ENCODE data around the gene SDR42E1. TPM values are rescaled to one million over a fixed set of nuclear protein-coding genes. Genes with fewer than 3 reads are reported as not detected.

The SDR42E1 gene
- total RNA-seq, 1 experiment from 2014 or later = 17.4 TPM

- Histone ChIP-seq H3K36me3 (ENCODE audit: control insufficient read depth in 1 of 2, insufficient read depth in 2 of 2, low read length in 2 of 2) (no peaks in the 10 kb centered on the region), H4K20me1 (ENCODE audit: insufficient read depth) (no peaks in the 10 kb centered on the region), H3K9me2 (ENCODE audit: insufficient read depth) (no peaks in the 10 kb centered on the region), H3K9ac (ENCODE audit: low read length) (no peak overlapping the region), H3K4me1 (ENCODE audit: control insufficient read depth in 1 of 2, insufficient read depth in 2 of 2, low read length in 2 of 2) (peaks cover 0 to 15% of the 10 kb centered on the region in 2 experiments; a peak in 2 of 4 replicates), H3K4me3 (replicated peaks in 1 of 2; ENCODE audit: low read depth in 1 of 2, low read length in 2 of 2) (no peak overlapping the region), H3K79me2 (ENCODE audit: insufficient read depth, low read length) (no peaks in the 10 kb centered on the region), H3K27me3 (ENCODE audit: insufficient read depth, low read length) (peaks cover 31% of the 10 kb centered on the region), H3K9me3 (ENCODE audit: control insufficient read depth in 1 of 2, insufficient read depth in 1 of 2, low read depth in 1 of 2, low read length in 2 of 2) (no peaks in the 10 kb centered on the region), H3K27ac (ENCODE audit: low read depth, low read length) (no peak overlapping the region), H3K4me2 (ENCODE audit: low read length) (no peak overlapping the region), H2AFZ (ENCODE audit: low read depth, low read length, poor library complexity, severe bottlenecking) (no peak overlapping the region)
- CTCF ChIA-PET = interaction anchor here (1.0 to 1.8 kb wide), 3 partner anchors 17 to 196 kb away, joined by 3 to 6 read pairs (median 5); no protein-coding TSS in a partner anchor
- POLR2A ChIA-PET = no interaction called here
- RAD21 ChIA-PET (ENCODE audit: low non-redundant PET in 1 of 2, low total read pairs in 2 of 2, uncharacterized antibody in 2 of 2, unreplicated experiment in 2 of 2) = no interaction called here
- intact Hi-C loops (cut with micrococcal nuclease) = loop anchor here (5.0 kb wide), 1 partner anchor 424 kb away; no protein-coding TSS in a partner anchor
- ATAC-seq (no peak), DNase-seq (ENCODE audit: low read depth, low spot score) (no peak)
- TF ChIP-seq ZFX (IDR thresholded peaks at IDR 0.05) (no peak), ZBTB33 (IDR thresholded peaks at IDR 0.05; ENCODE audit: extremely low read depth, insufficient replicate concordance, low read length) (no peak), FOSL1 (IDR thresholded peaks at IDR 0.05; ENCODE audit: low read depth) (no peak)
- BruUV-seq (replicated peaks) = no TSS peak
Observed at GRCh38 chr16:82033683-82034300, 22.5 kb upstream of the SDR42E1 start.

- H3K79me2 ChIP-seq (ENCODE audit: insufficient read depth, low read length) = no peaks in the 10 kb centered on the region
- peaks cover 26% of the 10 kb centered on the region for H3K27me3 ChIP-seq (ENCODE audit: insufficient read depth, low read length)
- POLR2A ChIA-PET = no interaction called here
- H3K4me1 ChIP-seq (ENCODE audit: control insufficient read depth in 1 of 2, insufficient read depth in 2 of 2, low read length in 2 of 2) = peaks cover 0 to 15% of the 10 kb centered on the region in 2 experiments; a peak in 2 of 4 replicates
- no peak overlapping the region for H2AFZ ChIP-seq (ENCODE audit: low read depth, low read length, poor library complexity, severe bottlenecking)
- no peaks in the 10 kb centered on the region for H3K36me3 ChIP-seq (ENCODE audit: control insufficient read depth in 1 of 2, insufficient read depth in 2 of 2, low read length in 2 of 2)
- DNase-seq (ENCODE audit: low read depth, low spot score) = no peak
- H4K20me1 ChIP-seq (ENCODE audit: insufficient read depth) = no peaks in the 10 kb centered on the region
- H3K27ac ChIP-seq (ENCODE audit: low read depth, low read length) = no peak overlapping the region
- H3K9me3 ChIP-seq (ENCODE audit: control insufficient read depth in 1 of 2, insufficient read depth in 1 of 2, low read depth in 1 of 2, low read length in 2 of 2) = no peaks in the 10 kb centered on the region
- RAD21 ChIA-PET (ENCODE audit: low non-redundant PET in 1 of 2, low total read pairs in 2 of 2, uncharacterized antibody in 2 of 2, unreplicated experiment in 2 of 2) = no interaction called here
- H3K4me2 ChIP-seq (ENCODE audit: low read length) = no peak overlapping the region
- intact Hi-C loops (cut with micrococcal nuclease) = loop anchor here (5.0 kb wide), 1 partner anchor 424 kb away; no protein-coding TSS in a partner anchor
- no peaks in the 10 kb centered on the region for H3K9me2 ChIP-seq (ENCODE audit: insufficient read depth)
- no peak for ATAC-seq
- H3K4me3 ChIP-seq (replicated peaks in 1 of 2; ENCODE audit: low read depth in 1 of 2, low read length in 2 of 2) = no peak overlapping the region
- TF ChIP-seq CTCF (IDR thresholded peaks at IDR 0.05 in 2 of 3, conservative IDR thresholded peaks at IDR 0.05 in 1 of 3; ENCODE audit: borderline replicate concordance in 1 of 3, insufficient read depth in 1 of 3, low read depth in 2 of 3, low read length in 2 of 3) (no peak), CBX3 (IDR thresholded peaks at IDR 0.05; ENCODE audit: low read depth) (no peak), ELF1 (IDR thresholded peaks at IDR 0.05; ENCODE audit: borderline replicate concordance, low read depth) (no peak), TCF7L2 (IDR thresholded peaks at IDR 0.05; ENCODE audit: borderline replicate concordance, extremely low read depth, insufficient read depth, insufficient read length) (no peak)
- no peak overlapping the region for H3K9ac ChIP-seq (ENCODE audit: low read length)
- no TSS peak for BruUV-seq (replicated peaks)
- CTCF ChIA-PET = interaction anchor here (1.8 to 2.1 kb wide), 2 partner anchors 17 to 197 kb away, joined by 5 to 12 read pairs; no protein-coding TSS in a partner anchor
Observed at GRCh38 chr16:82033006-82033405, 21.7 kb upstream of the SDR42E1 start.
